Stimulated activated CD4-positive, alpha-beta T cell treated with anti-CD3 and anti-CD28 coated beads, Interleukin-12 subunit alpha, Interleukin-12 subunit beta, amount 100 ng/mL, for 48 hours (primary cell): Measurements from ENCODE around the gene RBM17.
A peak's percentile ranks its signal among the peaks of the same experiment; 100 is the strongest.
"Not testable (repeated sequence)": the region's sequence is repeated elsewhere in the genome, so short reads cannot be mapped to it uniquely, and the experiment has no call there.

ENCODE experiments used
- DNase-seq, 3 donors: peaks; one replicate each; pipeline ENCODE4 v3.0.0-alpha.2; 2020; ENCODE audit warnings: low read depth in 2 of 3, low spot score in 1 of 3

Gene RBM17

DNA sequence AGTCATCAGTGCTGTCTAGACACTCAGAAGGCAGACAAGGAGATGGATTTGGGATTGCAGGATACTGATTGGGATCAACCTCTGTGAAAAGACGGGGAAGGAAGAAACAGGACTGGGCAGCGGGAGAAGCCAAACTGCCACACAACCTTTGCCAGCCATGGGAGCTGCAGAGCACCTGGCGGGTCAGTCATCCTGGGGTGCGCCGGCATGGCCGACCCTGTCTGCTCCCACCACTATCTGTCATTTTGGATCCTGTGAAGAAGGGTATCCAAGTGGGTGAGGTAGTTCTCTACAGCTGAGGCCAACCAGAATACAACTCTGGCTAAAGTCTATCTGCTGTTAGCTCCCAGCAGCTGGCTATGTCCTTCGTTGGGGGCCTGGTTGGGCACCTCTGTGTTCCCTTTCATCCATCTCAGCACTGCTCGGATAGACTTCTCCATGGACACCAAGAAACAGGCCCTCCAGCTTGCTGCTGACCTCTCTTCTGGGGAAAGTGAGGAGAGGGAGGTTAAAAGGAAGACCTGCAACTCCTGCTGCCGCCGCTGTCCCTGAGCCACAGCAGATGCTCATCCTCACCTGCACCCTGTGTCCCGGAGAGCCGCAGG, 11.7 kb upstream of the RBM17 start:
- no peak for DNase-seq

DNA sequence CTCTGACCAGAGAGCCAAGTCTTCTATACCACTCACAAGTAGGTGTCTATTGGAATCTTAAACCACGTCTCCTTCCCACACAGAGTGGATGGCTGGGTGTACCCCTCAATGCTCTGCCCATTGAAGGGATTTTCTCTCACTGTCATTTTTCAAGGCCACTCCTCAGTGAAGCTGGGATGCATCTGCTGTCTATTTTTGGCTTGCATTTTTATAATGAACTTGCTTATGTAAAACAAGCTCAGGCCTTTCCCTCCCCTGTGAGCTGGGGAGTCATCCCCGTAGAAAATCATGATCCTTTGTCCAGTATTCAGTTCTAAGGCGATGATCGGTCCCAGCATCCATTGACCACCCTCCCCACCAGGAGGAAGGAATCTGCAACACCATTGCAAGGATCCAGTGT, 9.8 kb upstream of the RBM17 start:
- DNase-seq = no peak

DNA sequence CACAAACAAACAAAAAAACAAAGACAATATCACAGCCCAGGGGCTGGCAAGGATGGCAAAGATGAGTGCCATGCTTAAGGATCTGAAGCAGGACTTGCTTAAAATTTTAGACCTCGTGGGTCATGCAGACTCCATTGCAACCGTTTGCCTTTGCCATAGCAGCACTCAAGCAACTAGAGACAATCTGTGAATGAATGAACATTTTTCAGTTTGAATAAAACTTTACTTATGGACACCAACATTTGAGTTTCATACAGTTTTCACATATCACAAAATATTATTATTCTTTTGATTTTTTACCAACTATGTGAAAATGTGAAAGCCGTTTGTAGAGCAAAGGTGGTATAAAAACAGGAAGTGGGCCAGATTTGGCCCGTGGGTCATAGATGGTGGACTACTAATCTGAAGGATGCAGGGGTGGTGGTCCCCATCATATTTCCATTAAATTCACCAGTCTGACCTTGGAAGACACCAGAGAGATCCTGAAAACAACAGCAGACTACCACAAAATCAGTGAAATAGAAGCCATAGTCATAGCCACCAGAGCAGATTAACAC, 8.3 kb upstream of the RBM17 start:
- DNase-seq = no peak

DNA sequence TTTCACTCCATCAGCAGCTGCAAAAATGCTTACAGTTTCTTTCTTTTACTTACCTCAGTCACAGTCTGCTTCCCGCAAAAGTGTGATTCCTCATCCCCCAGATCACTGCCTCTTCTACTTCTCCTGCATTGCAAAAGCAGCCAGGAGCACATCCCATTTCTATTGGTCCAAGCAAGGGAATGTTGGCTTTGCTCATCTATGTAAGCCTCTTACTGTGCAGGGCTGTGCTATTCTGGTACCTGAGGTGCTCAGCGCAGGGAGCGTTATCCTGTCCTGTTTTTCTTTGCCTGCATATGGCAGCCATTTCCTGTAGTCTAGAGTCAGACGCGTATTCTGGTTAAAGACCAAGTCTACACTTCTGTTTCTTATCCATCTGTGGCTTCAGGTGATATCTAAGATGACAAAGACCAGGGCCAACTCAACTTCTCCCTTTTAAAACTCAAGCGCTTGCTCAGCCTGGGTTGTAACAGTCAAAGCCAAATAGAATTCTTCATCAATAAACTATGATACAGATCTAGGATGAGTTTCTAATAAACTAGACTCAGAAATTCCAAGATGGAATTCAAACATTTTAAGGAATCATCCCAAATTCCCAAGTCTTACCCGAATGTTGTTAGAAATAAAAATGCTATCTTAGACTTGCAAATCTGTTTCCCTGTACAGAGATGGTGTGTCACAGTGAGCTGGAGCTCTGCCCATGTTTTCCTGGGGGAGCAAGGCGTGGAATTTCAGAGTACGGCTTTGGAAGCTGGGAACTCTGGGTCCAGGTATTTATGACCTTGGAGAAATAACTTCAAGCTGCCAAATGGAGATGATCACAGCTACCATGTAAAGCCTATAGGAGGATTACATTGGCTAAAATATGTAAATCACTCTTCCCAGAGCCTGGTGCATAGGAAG, 6.1 kb upstream of the RBM17 start:
- no peak for DNase-seq

DNA sequence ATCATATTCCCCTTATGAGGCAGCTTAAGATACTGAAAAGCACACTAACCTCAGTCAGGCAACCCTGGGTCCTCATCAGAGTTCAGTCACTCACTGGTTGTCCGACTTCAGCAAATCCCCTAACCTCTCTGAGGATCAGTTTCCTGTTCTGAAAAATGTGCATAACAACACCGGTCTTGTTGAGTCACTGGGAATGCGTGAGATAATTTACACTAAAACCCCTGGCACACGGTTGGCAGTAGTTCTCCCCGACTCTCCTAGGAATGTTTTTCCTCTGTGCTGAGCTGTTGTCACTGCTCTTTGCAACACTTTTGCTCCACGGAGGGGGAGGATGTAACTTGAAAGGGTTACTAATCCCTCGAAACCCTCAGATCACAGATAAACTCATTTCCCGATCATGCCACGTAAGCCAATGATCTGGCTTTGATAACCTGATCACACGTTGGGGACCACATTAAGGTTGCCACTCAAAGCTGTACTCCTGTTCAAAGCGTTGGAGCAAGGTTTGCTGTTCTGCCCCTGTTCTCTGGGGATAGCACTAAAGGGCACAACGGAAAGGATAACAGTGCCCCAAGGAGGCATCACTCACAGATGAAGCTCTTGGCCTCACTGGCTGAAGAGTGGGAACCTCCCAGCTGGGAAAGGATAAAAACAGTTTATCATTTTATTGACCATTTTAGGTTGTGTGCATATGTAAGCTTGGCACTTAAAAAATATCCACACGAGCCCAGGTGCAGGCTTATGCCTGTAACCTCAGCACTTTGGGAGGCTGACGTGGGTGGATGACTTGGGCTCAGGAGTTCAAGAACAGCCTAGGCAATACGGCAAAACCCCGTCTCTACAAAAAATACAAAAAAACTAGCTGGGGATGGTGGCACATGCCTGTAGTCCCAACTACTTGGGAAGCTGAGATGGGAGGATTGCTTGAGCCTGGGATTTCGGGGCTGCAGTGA, 5.0 kb upstream of the RBM17 start:
- peak; percentile 52 to 75 (median 74) for DNase-seq

DNA sequence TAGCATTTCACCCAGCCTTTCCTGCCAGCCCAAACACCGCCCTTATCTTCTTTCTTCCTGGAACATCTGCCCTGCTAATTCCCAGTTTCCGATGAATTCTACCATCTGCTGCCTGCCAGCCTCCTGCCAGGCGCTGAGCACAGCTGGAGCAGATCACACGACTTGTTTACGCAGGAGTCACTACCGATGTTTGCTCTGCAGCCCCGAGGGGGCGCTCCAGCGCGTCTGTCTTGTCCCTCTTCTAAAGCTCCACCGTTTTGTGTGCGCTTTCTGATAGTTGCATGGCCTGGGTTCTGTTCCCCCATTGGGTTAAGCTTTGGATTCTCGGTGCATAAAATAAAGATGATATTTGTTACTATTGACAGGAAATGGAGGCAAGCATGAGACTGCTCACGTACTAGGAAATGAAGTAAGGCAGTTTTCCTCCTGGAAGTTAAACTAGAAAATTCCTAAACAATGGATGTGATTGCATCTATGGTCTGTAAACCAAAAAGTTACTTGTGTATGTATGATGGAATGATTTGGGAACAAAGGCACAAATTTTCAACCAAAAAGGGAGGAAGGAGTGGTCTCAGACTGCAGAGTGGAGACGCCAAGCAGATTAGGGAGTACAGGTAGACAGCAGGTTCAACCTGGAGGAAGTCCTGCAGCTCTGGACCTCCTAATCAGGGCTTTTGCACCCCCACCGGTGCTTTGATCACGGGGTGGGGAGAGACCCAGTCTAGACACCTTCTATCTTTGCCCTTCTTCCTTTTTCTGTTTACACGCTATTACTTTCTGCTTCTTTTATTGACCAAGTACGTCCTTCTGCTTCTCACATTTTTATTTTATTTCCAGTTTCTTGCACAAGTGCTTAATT, 2.2 kb upstream of the RBM17 start:
- peak; percentile 83 to 85 (median 85) for DNase-seq

DNA sequence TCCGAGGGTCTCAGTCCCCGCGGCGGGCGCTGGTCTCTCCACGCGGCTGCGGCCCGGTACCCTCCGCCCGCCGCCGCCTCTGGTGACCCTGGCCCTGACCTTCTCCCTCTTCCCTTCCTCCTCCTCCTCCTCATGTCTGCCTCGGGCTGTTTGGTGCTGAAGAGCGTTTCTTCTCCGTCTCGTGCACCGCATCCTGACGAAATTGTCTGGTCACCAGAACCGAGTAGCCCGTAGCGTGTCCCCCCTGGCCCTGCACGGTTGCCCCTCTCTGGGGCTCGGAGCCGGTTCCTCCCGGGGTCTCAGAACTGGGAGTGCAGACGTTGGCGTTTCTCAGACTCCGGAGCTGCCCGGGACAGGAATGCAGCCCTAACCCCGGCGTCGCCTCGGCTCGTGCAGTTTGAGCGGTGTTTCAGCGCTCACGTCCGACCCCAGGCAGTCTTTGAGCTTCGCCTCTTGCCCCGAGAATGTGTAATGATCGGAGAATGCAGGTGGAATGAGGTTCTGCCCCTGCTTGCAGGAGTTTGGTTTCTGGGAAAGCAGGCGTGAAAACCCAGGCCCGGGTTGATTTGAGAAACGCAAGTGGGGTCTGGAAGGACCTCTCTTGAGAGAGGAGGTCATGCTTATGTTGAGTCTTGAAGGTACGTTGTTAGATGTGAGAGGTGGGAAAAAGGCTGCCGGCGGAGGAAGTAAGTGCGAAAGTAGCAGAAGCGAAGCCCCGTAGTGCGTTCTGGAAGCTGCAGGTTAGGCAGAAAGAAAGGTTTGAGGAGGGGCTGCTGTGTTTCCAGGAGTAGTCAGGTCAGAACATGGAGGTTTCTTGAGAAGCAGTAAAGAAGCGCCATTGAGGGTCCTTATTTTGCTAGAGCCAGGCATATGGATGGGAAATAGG, 743 bp downstream of the RBM17 start:
- DNase-seq = no peak

DNA sequence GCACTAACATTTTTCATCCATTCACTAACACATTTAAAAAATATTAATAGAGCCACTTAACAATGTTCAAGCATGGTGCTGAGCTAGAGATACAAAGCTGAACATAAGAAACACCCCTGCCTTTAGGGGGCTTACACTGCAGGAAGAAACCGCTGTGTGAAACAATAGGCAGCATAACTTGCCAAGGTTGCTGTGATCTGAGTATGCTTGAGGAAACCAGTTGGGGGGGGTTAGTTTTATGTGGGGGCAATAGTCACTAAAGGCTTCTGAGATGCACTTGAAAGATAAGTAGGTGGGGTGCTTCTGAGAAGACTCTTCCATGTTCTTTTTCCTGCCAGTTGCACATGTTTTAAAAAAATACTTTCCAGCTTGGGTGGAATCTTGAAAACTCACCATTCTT, 2.8 kb downstream of the RBM17 start:
- no peak for DNase-seq

DNA sequence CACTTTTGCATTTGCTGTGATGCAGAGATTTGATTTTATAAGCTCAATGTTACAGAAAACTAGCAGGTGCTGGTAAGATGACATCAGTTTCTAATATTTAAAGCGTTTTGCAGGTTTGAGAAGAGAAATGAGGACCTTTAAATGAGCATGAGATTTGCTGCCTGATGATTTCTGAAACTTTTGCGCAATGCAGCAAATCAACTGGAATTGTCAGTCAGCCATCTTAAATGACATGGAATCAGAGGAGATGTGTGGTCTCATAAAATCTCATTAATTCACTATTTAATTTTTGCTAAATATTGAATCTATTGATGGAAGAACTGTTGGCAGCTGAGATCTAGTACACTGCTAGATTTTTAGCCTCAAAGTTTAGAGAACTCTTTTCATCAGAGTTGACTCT, 3.9 kb downstream of the RBM17 start:
- no peak for DNase-seq

DNA sequence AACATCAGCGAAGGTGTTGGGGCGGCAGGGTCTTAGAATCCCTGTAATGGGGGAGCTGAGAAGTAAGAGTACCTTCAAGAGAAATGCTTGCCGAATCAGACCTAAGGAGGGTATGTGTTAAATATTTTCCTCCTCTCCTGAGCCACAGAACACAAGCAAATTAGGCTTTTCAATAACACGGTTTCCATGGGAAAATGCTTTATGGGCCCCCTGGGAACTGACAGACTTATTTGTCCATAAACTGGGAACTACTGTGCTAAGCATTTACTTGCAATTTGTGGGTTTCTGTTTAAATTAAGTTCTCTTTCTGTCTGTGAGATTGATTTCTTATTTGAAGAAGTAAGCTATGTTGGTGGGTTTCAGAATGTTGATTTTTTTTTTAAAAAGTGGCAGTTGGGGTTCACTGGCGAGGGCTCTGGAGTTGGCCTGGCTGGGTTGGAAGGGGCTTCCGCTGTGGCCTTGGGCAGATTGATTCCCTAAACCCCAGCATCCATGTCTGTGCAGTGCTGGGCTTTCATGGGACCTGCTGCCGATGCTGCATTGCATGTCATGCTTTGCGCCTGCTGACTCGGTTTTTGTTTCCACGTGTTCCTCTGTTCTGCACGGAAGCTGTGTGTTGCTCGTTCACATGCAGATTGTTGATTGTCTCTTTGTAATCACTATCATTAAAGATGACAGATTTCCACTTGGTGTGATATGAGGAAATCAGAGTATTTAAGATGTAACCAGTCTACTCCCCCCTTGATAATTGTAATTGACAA, 7.2 kb downstream of the RBM17 start:
- no peak for DNase-seq

DNA sequence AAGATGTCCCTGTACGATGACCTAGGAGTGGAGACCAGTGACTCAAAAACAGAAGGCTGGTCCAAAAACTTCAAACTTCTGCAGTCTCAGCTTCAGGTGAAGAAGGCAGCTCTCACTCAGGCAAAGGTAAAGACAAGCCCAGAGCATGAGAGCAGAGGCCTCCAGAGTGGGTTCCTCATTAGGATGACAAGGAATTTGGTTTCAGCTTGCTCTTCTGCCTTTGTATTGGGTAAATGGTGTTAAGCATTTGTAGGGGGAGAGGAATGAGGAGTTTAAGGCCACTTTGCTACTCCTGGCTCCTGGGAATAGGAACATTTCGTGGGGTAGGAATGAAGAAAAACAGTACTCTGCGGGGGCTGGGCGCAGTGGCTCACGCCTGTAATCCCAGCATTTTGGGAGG, 8.2 kb downstream of the RBM17 start:
- no peak for DNase-seq

DNA sequence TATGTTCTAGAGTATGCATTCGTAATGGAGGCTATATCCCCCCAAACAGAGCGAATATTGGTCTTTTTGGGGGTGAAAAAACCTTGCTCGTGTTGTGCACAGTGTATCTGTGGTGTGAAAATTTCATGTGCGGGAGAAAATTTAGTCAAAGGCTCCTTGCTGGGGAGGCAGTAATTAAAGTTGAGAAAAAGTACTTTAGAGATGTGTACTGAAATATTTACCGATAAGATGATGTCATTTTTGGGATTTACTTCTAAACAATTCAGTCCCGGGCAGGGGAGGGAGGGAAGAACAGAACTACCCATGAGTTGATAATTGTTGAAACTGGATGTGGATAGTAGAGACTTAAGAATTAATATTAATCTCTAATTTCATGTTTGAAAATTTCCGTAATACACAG, 9.3 kb downstream of the RBM17 start:
- DNase-seq = no peak

DNA sequence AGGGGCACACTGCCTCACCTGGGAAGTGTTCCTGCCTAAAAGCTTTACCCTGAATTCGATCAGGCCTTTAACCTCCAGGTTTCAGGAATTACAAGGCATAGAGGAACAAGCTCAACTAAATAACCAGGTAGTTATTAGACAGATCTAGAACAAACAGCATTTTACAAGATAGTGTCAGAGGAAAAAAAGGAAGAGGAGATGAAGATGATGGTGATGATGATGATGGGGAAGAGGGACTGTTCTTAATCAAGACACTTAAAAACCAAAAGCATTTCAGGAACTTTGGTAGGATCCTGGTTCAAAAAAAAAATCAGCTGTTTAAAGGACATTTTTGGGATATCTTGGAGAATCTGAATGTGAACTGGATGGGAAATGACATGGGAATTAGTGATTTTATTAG, 11.5 kb downstream of the RBM17 start:
- no peak for DNase-seq

DNA sequence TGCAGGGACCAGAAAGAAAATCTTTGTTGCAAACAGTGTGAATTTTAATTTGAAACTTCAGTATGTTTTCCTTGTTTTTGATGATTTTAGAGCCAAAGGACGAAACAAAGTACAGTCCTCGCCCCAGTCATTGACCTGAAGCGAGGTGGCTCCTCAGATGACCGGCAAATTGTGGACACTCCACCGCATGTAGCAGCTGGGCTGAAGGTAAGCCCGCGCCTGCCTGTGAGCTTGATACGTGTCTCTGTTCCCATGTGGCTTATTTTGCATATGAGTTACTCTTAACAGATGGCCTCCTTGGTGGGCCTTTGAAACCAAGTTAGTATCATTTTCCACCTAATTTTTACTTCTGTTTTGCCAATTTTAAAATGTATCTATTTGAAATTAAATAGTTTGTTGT, 12.3 kb downstream of the RBM17 start:
- no peak for DNase-seq

DNA sequence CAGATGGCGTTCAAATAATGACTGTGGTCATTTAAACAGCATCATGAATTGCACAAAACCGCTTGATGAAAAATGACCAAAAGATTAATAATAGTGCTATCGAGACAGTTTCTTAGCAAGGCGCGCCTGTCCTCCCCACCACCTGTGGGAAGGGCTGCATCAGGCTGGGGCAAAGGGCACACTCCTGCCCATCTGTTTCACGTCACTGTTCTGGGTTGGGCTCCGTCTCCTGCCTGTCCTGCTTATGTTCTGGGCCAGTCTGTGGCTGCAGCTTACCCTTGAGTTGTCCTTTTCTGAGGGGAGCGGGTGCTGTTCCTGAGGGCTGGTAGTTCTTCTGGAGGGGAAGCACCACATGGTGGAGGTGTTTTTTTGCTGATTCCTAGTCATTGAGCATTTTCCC, 13.3 kb downstream of the RBM17 start:
- DNase-seq = no peak

DNA sequence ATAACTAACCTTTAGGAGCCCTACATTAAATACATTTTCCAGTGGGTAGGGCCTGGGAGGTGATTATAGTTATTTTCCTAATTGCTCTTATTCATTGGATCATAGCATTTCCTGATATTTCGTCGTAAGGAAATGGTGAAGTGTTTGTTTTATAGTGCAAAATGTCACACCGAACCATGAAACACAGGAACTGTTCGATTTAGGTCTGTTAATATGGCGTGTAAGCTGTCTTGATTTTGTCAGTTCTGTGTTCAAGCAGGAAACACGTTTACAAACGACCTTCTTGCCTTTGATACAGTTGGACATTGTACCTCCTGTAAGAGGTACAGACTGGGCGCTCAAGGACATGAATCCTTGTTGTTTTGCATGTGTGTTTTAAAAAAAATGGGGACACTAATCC, 14.8 kb downstream of the RBM17 start:
- no peak for DNase-seq

DNA sequence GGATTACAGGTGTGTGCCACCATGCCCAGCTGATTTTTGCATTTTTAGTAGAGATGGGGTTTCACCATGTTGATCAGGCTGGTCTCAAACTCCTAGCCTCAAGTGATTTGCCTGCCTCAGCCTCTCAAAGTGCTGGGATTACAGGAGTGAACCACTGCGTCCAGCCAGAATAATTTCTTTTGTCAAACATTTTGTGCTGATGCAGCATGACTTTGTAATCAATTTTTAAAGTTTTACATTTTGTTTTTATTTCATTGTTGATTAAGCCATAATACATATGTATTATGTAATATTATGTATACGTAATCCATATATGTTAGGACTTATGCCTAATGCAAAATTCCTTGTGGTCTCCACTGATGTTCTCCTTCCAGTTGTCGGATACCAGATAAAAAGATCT, 18.8 kb downstream of the RBM17 start:
- not testable (repeated sequence) for DNase-seq

DNA sequence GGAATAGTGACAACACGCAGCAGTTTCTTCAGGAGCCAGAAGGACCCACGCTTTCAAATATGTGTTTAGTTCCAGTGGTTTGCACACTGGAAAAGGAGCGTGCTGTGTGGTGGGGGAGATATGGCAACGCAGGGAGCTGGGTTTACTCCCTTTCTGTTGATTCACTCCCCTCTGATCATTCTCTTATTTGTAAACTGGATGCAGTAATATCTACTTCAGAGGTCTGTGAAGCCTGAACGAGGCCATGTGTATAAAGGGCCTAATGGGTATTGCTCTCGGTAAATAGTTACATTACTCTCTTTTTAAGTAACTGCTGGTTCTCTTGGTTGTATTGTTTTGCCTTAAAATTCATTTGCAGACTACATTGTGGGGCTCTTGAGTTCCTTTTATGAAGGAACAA, 19.2 kb downstream of the RBM17 start:
- no peak for DNase-seq
